Liver (tissue), 3 donors: ENCODE measurements around the gene TACC2.

Experiments
- CTCF ChIP-seq: fragments of 150-350 bp; IDR thresholded peaks from 2 replicates; pipeline ENCODE4 v1.5.1; 2017; ENCODE audit warnings: improper control_type of control experiment, low read depth, low read length; ENCODE audit not compliant: missing input control
- GABPA ChIP-seq, 2 donors: IDR thresholded peaks in 1 of 2; conservative IDR thresholded peaks in 1 of 2; 2 replicates each; pipeline ENCODE4 v1.6.1; 2016; ENCODE audit warnings: antibody characterized with exemption in 2 of 2, mild to moderate bottlenecking in 1 of 2, moderate library complexity in 1 of 2
- HNF4G ChIP-seq: IDR thresholded peaks from 2 replicates; pipeline ENCODE4 v1.6.1; 2016; ENCODE audit warnings: antibody characterized with exemption
- MAX ChIP-seq: IDR thresholded peaks from 2 replicates; pipeline ENCODE4 v1.6.1; 2016; ENCODE audit warnings: antibody characterized with exemption
- REST ChIP-seq: IDR thresholded peaks from 2 replicates; pipeline ENCODE4 v1.6.1; 2016; ENCODE audit warnings: antibody characterized with exemption, mild to moderate bottlenecking
- RXRA ChIP-seq, 2 donors: IDR thresholded peaks; 2 replicates each; pipeline ENCODE4 v1.6.1; 2017 to 2018; ENCODE audit warnings: antibody characterized with exemption in 2 of 2, mild to moderate bottlenecking in 1 of 2
- TAF1 ChIP-seq: conservative IDR thresholded peaks from 2 replicates; pipeline ENCODE4 v1.6.1; 2016; ENCODE audit warnings: antibody characterized with exemption, mild to moderate bottlenecking
- donor health status: healthy.
- donor health status: healthy.

GRCh38 chr10:122050311-122050710 lies 61.3 kb downstream of the TACC2 start:
- no peak for TF ChIP-seq CTCF
- no peak for TF ChIP-seq RXRA (IDR thresholded peaks at IDR 0.05)
- TF ChIP-seq GABPA (IDR thresholded peaks at IDR 0.05 in 1 of 2, conservative IDR thresholded peaks at IDR 0.05 in 1 of 2): no peak
- TF ChIP-seq MAX: no peak
- TF ChIP-seq REST: no peak
- no peak for TF ChIP-seq TAF1
- no peak for TF ChIP-seq HNF4G
